ENCODE measurements around the gene ITSN1.

The ITSN1 gene

DNA sequence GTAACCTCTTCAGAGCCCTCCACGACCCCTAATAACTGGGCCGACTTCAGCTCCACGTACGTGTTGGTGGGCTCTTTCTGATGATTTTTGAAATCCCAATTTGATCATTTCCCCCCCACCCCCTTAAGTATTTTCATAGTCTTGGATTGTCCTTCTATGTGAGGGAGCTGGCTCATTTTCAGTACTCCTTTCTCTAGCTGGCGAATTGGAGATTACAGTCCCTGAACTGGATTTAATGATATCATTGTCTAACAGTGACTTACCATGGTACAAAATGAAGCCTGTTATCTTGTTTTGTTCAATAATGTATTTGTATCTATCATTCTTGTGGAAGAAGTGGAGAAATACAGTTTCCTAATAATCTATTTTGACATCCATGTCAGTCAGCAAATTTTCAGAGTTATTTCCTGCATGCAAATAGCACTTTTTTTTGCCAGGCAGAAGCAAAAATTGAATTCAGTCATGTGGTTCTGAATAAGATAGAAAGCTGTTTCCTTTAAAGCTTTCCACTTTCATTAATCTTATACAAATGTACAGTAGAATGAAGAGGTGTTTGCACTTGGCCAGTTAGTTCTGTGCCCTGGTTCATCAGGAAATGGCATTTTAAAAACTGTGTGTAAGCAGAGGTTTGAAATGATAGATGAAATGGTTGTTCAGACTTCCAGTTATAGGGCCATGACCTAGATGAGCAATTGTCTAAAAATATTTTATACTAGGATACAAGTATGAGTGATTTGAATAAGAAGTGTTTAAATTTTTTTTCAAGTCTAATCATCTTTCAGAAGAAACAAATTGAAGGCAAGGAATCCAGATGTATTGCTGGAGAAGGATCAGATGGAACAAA is 169.1 kb downstream of the ITSN1 start:
- DNase-seq (ENCODE audit: low read depth in 2 of 2) = no peak

DNA sequence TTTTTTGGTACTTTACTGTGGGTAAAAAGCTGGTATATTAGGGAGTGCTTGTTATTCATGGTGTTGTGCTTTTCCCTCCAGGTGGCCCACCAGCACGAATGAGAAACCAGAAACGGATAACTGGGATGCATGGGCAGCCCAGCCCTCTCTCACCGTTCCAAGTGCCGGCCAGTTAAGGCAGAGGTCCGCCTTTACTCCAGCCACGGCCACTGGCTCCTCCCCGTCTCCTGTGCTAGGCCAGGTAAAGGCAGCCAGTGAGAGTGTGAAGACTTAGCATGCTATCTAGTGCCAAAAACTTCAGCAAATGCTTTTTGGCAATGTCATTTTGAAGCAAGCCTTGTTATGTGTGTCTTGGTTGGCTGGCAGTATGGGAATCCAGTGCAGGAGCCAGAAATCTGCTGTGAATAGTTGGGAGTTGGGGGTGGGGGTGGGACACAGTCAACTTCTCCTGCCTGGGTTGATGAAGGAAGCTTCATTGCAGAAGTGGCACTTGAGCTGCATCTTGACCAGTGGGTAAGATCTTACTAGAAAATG is 171.6 kb downstream of the ITSN1 start:
- DNase-seq (ENCODE audit: low read depth in 2 of 2) = no peak

DNA sequence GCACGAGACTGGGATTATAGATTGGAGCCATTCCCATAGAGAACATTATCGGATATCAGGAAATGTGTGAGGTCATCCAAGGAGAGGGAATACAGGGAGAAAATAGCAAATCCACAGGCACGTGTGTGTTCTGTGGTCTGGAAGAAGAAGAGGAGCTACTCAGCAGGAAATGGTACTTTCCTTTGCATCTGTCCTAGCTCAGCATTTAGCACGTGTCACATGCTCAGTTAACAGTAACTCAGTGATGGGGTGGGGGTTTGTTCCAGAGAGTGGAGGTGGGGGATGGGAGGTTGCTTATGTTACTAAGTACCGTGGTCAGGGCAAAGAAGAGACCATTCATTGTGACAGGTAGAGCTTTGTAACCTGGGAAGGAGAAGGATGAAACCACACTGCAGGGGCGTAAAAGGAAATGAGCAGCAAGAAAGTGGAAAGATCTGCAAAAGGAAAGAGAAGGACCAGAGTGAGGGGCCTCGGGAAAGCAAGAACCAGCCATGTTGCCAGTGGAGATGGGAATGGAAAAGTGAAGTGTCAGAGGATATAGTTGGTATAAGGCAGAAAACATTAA is 172.9 kb downstream of the ITSN1 start:
- no peak for DNase-seq (ENCODE audit: low read depth in 2 of 2)

DNA sequence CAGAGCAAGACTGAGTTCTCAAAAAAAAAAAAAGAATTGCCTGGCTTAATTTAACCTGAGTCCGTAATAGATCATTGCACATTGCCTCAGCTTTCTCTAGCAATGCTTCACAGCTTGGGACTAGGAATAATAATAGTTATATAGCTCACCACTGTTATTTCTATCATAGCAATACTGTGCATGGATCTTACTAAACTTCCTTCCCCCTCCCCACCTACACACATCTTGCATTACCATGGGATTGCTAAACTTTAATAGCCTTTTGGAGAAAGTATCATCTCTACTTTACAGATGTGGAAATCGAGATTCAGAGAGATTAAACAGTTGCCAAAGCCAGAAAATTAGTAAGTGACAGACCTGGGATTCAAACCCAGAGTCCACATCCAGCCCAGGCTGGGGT is 173.9 kb downstream of the ITSN1 start:
- DNase-seq (ENCODE audit: low read depth in 2 of 2) = no peak

DNA sequence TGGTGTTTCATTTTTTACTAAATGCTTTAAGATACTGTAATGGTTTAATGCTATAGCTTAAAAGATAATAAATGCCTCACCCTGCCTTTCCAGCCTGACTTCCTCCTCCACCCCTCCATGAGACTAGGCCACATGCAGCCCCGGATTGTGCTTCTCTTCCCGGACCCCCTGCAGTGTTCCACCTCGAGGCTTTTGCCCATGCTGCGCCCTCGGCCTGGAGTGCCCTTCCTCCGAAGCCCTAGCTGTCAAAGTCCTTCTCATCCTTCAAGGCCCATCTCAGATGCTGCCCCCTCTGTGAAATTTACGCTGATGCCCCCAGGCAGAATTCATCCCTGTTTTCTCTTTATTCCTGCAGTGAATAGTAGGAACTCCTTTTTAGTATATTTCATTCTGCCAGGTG is 174.8 kb downstream of the ITSN1 start:
- no peak for DNase-seq (ENCODE audit: low read depth in 2 of 2)

DNA sequence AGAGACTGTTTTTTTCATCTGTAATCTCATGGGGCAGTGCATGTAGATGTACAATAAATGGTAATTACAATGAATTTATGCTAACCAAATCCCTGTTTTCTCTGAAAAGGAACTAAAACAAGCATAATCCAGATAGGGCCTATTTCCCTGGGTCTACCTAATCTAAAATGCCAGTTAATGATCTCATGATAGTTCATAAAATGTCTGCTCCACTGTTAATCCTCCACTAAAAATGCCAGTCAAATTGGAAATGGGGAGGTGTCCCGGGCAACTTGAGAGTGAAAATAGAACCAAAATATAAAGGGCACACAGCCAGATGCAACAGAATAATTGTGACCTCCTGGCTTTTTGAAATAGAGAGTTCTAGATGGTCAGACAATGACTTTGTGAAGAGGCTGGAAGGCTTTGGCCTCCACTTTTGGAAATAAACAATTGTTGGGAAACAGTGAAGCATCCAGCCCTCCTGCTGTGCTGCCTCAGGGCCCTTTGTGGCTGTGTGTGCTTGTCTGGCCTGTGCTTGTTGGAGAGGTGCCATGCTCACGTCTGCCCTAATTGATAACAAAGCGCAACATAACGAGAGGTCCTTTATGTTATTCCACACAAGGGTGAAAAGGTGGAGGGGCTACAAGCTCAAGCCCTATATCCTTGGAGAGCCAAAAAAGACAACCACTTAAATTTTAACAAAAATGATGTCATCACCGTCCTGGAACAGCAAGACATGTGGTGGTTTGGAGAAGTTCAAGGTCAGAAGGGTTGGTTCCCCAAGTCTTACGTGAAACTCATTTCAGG is 175.6 kb downstream of the ITSN1 start:
- no peak for DNase-seq (ENCODE audit: low read depth in 2 of 2)

DNA sequence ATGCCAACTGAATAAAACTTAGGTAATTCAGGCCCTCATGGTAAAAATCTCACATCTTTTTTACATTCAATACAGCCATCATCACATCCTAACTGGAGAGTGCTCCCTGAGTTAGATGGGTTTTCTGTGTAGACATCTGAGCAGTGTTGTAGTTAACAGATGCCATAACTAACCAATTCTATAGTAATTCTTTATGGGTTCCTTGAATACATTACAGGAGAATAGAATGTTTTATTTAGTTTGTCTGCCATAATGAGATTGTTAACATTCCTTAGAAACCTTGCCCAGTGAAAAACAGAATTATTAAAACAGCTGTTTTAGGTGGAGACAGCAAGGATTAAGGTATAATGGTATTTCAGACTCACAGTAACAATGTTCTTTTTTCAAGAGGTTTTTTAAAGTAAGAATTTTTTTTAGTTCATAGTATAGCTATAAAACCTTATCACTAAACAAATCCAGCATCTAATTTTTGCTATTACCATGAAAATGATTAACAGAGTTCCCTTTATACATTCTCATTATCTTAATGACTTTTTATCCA is 178.0 kb downstream of the ITSN1 start:
- no peak for DNase-seq (ENCODE audit: low read depth in 2 of 2)

DNA sequence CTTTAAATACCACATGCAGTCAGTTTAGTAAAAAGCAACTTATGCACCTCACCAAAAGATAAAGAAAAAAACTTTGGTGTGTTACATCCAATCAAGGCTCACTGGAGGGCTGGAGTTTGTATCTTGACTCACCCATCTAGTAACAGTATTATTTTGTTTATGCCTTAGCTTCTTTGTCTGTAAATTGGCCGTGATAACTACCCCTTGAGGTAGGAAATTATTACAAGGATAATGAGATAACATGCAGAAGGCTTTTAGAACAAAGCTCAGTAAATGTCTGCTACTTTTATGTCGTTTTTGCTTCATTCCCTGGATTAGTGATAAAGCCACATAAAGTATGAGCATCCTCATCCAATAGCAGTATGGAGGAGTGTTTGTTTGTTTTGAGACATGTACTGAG is 178.5 kb downstream of the ITSN1 start:
- DNase-seq (ENCODE audit: low read depth in 2 of 2) = no peak

DNA sequence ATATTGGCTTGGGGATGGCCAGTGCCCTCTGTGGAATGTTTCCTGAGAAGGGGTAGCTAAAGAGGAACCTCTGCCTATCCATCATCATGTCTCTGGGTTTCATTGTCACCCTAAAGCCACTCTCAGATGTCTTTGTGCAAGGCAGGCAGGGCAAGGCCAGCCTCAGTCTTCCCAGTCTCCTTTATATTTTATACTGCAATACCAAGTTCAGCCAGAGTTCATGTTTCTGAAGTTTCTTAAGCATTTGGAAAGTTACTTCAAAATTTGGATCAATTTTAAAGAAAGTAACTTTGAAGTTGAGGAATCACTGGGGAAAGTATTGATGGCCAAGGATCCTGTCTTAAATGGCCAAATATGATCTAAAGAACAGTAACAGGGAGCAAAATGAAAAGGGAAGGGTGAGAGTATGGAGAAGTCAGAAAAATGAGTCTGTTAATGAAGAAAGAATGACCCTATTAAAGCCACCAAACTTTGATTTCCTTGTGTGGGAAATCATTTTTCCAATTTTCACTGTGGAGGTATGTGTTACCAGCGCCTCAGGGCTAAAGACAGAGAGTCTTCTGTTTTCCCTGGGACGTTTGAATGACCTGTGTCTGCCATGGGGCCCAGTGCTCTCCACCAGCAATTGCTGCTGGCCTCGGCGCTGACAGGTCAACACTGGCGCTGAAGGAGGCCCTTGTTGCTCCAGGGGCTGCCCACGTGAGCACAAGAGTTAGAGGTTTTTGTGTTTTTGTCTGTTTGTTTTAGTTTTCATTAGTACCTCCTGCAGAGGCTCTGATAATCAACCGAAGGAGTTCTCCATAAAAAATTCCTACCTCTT is 179.4 kb downstream of the ITSN1 start:
- no peak for DNase-seq (ENCODE audit: low read depth in 2 of 2)

DNA sequence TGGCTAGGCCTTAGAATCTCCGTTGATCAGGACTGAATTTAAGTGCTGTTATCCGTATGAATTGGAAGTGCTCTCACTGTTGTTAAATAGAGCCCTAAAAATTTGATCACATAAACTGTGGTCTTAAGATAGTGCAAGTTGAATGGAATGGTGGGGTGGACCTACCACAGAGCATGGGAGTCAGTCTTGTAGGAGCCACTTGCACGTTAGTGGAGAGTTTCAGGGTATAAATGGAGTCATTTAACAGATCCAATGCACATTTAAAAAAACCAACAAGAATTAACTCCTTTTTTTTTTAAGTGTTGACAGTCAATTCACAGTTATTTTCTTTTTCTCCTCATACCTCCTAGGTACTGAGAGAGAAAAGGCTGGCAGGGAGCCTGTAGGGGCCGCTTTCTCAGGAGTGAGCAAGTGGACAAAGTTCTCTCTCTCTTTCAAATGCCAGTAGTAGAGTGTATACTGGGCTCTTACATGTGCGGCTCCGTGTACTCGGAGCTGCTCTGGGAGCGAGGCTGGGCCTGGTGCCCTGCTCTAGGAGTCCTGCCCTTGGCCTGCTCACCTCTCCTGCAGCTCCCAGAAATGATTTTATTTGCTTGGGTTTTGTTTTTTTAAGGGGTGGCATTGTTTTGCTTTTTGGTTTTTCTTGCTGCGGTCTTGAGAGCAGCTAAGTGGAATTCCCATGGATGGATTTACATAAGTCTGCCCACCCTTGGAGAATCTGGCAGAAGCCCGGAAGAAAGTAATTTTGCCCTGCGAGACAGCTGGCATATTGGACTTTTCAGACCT is 182.0 kb downstream of the ITSN1 start:
- DNase-seq (ENCODE audit: low read depth in 2 of 2) = no peak

DNA sequence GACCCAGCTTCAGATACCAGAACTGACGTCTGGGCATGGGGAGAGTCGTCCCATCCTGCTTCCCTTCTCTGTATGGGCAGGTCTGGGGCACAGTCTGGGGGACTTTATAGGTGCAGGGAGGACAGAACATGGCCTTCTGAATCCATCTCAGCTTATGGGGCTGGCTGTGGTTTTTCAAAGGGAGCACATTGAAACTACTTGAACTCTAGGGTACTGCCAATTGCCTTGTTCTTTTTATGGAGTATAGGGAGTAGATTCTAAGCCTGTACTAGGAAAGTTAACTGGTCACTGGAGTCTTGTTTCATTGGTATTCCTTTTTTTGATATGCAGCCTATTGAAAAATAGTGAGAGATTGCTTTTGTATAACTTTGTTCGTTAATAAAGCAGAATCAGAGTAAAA is 183.1 kb downstream of the ITSN1 start:
- DNase-seq (ENCODE audit: low read depth in 2 of 2) = no peak

DNA sequence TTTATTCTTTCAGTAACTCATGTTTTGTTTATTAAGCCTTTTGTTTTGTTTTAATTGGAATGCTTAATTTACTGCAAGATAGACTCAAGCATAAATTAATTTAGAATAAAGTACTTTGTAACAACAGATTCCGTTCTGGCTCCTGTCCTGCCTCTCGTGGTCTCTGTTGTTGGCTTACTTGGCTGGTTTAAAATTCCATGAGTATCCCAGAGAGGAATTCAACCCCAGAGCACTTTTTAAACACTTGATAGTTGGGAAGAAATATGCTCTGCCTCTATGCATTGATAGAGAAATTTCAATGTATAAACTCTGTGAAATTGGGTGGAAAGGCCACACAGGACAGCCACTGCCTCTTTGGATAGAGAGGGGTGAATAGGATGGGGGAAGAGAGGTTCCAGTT is 183.6 kb downstream of the ITSN1 start:
- no peak for DNase-seq (ENCODE audit: low read depth in 2 of 2)

DNA sequence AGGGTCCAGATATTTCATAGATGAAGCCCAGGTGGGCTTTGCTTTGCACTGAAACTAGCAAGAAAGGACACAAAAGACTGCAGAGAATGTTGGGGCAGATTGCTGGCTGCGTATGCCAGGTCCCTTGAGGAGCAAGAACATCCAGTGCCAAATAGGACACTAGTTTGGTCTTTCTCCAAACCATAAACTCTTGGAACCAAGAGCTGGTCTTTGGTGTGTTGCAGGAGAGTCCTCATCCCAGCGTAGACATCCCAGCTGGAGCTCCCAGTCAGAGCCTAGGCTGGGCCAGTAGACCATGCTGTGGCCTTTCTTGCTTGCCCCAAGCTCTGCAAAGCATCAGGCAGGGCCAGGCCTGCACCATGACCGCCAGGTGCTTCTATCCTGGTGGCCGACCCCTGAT is 185.8 kb downstream of the ITSN1 start:
- DNase-seq (ENCODE audit: low read depth in 2 of 2) = no peak

DNA sequence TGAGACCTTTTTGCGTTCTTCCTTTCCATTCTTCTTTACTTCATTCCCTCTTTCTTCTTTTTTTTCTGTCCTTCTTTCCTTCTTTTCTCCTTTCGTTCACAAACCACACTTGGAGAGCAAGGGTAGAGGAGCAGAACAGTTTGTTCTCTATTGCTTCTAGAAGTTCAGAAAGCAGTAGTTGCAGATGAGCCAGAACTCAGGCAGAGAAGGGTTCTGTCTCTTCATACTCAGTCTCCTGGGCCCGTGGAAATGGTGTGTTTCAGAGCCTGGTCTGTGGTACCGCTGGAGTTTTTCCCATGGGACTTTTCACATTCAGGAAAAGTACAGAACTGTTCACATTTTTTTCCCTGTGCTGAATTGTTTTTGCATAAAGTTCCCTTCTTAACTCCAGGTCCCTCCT is 186.3 kb downstream of the ITSN1 start:
- DNase-seq (ENCODE audit: low read depth in 2 of 2) = no peak

DNA sequence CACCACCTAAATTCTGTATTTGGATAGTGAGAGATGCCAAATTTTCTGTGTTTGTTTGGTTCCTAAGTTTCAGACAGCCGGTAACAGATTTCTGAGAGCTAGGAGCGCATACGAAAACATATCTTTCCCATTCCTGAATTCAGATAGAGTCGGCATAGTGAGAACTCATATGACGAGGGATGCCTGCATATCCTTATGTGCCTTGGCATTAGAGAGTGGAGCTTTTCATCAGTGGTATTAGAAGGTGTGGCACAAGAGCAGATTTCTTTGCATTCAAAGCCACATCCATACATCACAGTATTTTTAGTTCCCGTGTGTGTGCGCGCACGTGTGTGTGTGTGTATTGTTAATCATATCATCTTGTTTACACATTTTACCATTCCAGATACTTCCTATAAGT is 187.5 kb downstream of the ITSN1 start:
- no peak for DNase-seq (ENCODE audit: low read depth in 2 of 2)

DNA sequence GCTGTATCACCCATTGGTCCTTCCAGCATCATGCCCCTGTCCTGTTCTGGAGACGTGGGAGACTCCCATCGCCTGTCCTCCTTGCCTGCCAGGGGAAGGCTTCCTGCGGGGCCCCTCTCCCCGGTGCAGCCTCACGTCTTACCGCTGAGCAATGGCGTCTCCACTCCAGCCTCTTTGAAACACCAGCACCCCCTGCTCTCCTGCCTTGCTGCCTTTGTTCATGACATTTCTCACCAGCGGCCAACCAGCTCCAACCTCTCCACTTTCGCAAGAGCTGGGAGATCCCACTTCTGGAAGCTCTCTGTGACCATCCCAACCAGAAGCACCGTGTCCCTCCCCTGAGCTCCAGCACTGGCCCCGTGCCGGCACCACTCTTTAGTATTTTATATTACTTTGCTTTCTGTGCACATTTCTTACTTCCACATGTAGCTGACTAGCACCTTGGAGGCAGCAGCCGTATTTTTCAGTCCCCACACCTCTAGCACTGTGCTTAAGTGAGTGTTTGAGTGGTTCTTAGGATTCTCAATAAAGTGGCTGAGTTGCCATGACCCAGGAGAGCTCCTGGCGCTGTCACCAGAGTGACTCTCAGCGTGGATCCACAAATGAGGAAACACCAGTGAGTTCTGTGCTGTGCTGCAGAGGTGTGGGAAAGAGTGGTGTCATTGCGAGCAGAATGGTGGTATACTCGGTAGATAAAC is 189.8 kb downstream of the ITSN1 start:
- DNase-seq (ENCODE audit: low read depth in 2 of 2) = no peak

DNA sequence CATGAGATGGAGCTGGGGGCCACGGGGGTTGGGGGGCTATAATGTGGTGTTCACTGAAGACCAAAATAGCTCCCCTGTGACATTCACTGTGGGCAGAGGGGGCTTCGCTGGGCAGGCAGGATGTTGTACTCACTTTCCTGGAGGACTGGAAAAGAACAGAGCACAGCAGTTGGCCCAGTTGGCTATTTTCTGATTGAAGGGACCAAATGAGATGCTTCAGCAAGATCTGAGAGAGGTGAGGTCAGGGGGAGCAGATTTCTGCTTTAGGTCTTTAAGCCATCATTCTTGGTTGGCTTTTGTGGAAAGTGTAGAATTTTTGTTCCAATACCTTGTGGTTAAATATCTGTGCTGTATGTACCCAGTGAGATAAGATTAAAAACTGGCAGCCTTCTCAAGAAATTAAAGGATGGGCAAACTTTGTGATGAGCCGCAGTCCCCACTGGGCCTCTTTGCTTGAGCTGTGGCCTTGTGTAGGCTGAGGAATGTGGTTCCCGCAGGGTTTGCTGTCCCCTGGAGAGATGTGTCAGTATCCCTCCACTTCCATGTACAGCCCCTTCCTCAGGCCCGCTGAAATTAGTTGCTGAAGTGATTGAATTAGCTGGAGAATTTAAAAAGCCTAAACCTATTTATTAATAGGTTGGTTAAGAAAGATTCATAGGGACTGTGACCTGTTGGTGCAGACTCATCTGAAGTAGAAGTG is 192.7 kb downstream of the ITSN1 start:
- no peak for DNase-seq (ENCODE audit: low read depth in 2 of 2)

DNA sequence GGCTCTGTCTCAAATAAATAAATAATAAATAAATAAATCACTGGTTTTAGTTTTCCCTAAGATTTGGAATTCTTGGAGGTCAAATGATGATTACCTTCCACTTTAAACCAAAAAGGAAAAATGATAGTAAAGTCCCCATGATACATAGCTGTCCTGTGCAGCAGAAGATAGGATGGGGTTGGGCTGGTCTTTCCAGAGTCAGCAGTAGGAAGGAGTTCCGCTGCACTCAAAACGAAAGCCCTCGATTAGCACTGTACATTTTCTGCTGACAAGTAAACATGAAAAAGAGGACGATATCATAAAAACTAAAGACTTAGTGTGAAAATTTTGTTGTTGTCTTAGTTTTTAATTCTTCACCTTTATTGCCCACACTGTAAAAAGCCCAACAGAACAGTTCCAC is 193.6 kb downstream of the ITSN1 start:
- no peak for DNase-seq (ENCODE audit: low read depth in 2 of 2)

DNA sequence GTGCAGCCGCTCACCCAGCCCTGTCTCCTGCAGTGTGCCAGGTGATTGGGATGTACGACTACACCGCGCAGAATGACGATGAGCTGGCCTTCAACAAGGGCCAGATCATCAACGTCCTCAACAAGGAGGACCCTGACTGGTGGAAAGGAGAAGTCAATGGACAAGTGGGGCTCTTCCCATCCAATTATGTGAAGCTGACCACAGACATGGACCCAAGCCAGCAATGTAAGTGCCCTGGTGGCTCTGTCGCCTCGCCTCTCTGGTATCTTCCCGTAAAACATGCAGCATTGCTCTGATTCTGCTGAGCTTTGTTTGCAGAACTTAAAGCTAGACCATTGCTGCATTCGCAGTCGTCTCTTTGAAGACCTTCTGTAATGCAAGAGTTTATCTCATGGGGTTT is 194.1 kb downstream of the ITSN1 start:
- DNase-seq (ENCODE audit: low read depth in 2 of 2) = no peak

All from stimulated activated CD8-positive, alpha-beta memory T cell treated with anti-CD3 and anti-CD28 coated beads, Interleukin-2, amount 100 ng/mL, for 48 hours (primary cell).